Esophagus (tissue), 2 donors: Measurements from ENCODE around the gene TNIP1. TPM values are rescaled to one million over a fixed set of nuclear protein-coding genes. Genes with fewer than 3 reads are reported as not detected.
A peak's percentile ranks its signal among the peaks of the same experiment; 100 is the strongest.

Experiments used
- H3K27ac ChIP-seq, 2 donors: one replicate each; pipeline ENCODE4 v1.5.1; 2013; ENCODE audit warnings: low read depth in 2 of 2, mild to moderate bottlenecking in 2 of 2, inconsistent platforms in 1 of 2, low read length in 1 of 2, moderate library complexity in 1 of 2
- H3K27me3 ChIP-seq, 2 donors: one replicate each; pipeline ENCODE4 v1.6.1; 2013; ENCODE audit warnings: low read length in 2 of 2, control low read depth in 1 of 2, mild to moderate bottlenecking in 1 of 2; ENCODE audit not compliant: insufficient read depth in 2 of 2, control insufficient read depth in 1 of 2
- H3K36me3 ChIP-seq, 2 donors: one replicate each; pipeline ENCODE4 v1.6.1; 2013; ENCODE audit warnings: low read length in 1 of 2; ENCODE audit not compliant: control insufficient read depth in 2 of 2, insufficient read depth in 2 of 2
- H3K4me1 ChIP-seq, 2 donors: one replicate each; pipeline ENCODE4 v1.6.1; 2013; ENCODE audit warnings: low read length in 1 of 2; ENCODE audit not compliant: control insufficient read depth in 2 of 2, insufficient read depth in 2 of 2
- H3K4me3 ChIP-seq, 2 donors: one replicate each; pipeline ENCODE4 v1.5.1; 2013; ENCODE audit warnings: low read length in 2 of 2, mild to moderate bottlenecking in 2 of 2, low read depth in 1 of 2, moderate library complexity in 1 of 2
- H3K9me3 ChIP-seq, 2 donors: one replicate each; pipeline ENCODE4 v1.6.1; 2013; ENCODE audit warnings: mild to moderate bottlenecking in 2 of 2, low read depth in 1 of 2, low read length in 1 of 2, moderate library complexity in 1 of 2; ENCODE audit not compliant: control insufficient read depth in 2 of 2, insufficient read depth in 1 of 2
- WGBS, 2 donors: extraction: QIAGEN DNeasy Blood & Tissue Kit; methylation state at CpG; one replicate each; pipeline ENCODE4 v1.1.7; 2013; 5-methylcytosine and 5-hydroxymethylcytosine counted together
- polyA plus RNA-seq, 2 donors: library from polyadenylated mRNA; stranded (reverse); fragments of 200-250 nt; gene quantifications; one replicate each; pipeline ENCODE4 v1.2.3, GENCODE V29; 2013
- donor health status: healthy with polysubstance abuse.
- donor health status: Bipolar disorder and iron deficiency.

Gene TNIP1
- polyA plus RNA-seq, 2 donors = 68.3 to 140 TPM

GRCh38 chr5:151087486-151087885 is 6.7 kb upstream of the TNIP1 start:
- Histone ChIP-seq H3K9me3 (no peaks in the 10 kb centered on the region), H3K27me3 (no peaks in the 10 kb centered on the region), H3K27ac (no peak overlapping the region), H3K4me3 (no peak overlapping the region), H3K4me1 (peaks cover 0 to 13% of the 10 kb centered on the region in 2 donors), H3K36me3 (no peaks in the 10 kb centered on the region)
- 86% methylated on average over 7 of the region's 7 CpGs for WGBS, 2 donors

GRCh38 chr5:151086905-151087360 is 6.1 kb upstream of the TNIP1 start:
- Histone ChIP-seq H3K36me3 (no peaks in the 10 kb centered on the region), H3K4me3 (peak overlapping the region; percentile 17 to 24), H3K9me3 (no peaks in the 10 kb centered on the region), H3K27ac (peak overlapping the region in 1 of 2 donors; percentile 51), H3K27me3 (no peaks in the 10 kb centered on the region), H3K4me1 (peaks cover 0 to 13% of the 10 kb centered on the region in 2 donors)
- 52 to 53% methylated on average over 8 to 10 of the region's 10 CpGs for WGBS, 2 donors

GRCh38 chr5:151086192-151086869 is 5.5 kb upstream of the TNIP1 start:
- 65 to 73% methylated on average over 6 of the region's 6 CpGs for WGBS, 2 donors
- no peaks in the 10 kb centered on the region for H3K9me3 ChIP-seq

GRCh38 chr5:151085517-151086041 is 4.7 kb upstream of the TNIP1 start:
- H3K36me3 ChIP-seq = no peaks in the 10 kb centered on the region
- no peaks in the 10 kb centered on the region for H3K9me3 ChIP-seq
- H3K27ac ChIP-seq = peak overlapping the region; percentile 62 to 80
- 20 to 33% methylated on average over 9 of the region's 9 CpGs for WGBS, 2 donors
- no peaks in the 10 kb centered on the region for H3K27me3 ChIP-seq
- H3K4me3 ChIP-seq = peak overlapping the region in 1 of 2 donors; percentile 24
- peaks cover 0 to 13% of the 10 kb centered on the region in 2 donors for H3K4me1 ChIP-seq

More at GRCh38 chr5:151086192-151086869, 5.5 kb upstream of the TNIP1 start:
- H3K27me3 ChIP-seq = no peaks in the 10 kb centered on the region
- no peaks in the 10 kb centered on the region for H3K36me3 ChIP-seq
- peak overlapping the region; percentile 23 to 80 for H3K27ac ChIP-seq
- peaks cover 0 to 13% of the 10 kb centered on the region in 2 donors for H3K4me1 ChIP-seq
- peak overlapping the region; percentile 17 to 24 for H3K4me3 ChIP-seq

- H3K27ac ChIP-seq = no peak overlapping the region
- no peaks in the 10 kb centered on the region for H3K9me3 ChIP-seq
- peaks cover 0 to 13% of the 10 kb centered on the region in 2 donors for H3K4me1 ChIP-seq
- 92 to 93% methylated on average over 7 of the region's 7 CpGs for WGBS, 2 donors
- no peaks in the 10 kb centered on the region for H3K27me3 ChIP-seq
- no peaks in the 10 kb centered on the region for H3K36me3 ChIP-seq
- no peak overlapping the region for H3K4me3 ChIP-seq
These were observed 3.5 kb upstream of the TNIP1 start for GRCh38 chr5:151084363-151084762.

- H3K27ac ChIP-seq = peak overlapping the region; percentile 70 to 94
- H3K36me3 ChIP-seq = no peaks in the 10 kb centered on the region
- 48 to 52% methylated on average over 3 of the region's 3 CpGs for WGBS, 2 donors
- H3K4me3 ChIP-seq = peak overlapping the region in 1 of 2 donors; percentile 14
- no peaks in the 10 kb centered on the region for H3K9me3 ChIP-seq
- no peaks in the 10 kb centered on the region for H3K27me3 ChIP-seq
- H3K4me1 ChIP-seq = peaks cover 5 to 13% of the 10 kb centered on the region in 2 donors
These were observed 2.3 kb upstream of the TNIP1 start for GRCh38 chr5:151083081-151083676.

- H3K27me3 ChIP-seq = no peaks in the 10 kb centered on the region
- peaks cover 5 to 16% of the 10 kb centered on the region in 2 donors for H3K4me1 ChIP-seq
- H3K36me3 ChIP-seq = peaks cover 0 to 2% of the 10 kb centered on the region in 2 donors
- WGBS, 2 donors = 65 to 72% methylated on average over 6 of the region's 6 CpGs
- no peaks in the 10 kb centered on the region for H3K9me3 ChIP-seq
- peak overlapping the region; percentile 70 to 94 for H3K27ac ChIP-seq
- H3K4me3 ChIP-seq = peak overlapping the region in 1 of 2 donors; percentile 98
These were observed 1.6 kb upstream of the TNIP1 start for GRCh38 chr5:151082282-151082902.

- peaks cover 7 to 14% of the 10 kb centered on the region in 2 donors for H3K4me1 ChIP-seq
These were observed 822 bp upstream of the TNIP1 start for GRCh38 chr5:151081431-151082281.

More at GRCh38 chr5:151081431-151082281, 822 bp upstream of the TNIP1 start:
- H3K9me3 ChIP-seq = no peaks in the 10 kb centered on the region
- H3K36me3 ChIP-seq = peaks cover 0 to 3% of the 10 kb centered on the region in 2 donors
- H3K4me3 ChIP-seq = peak overlapping the region; percentile 90 to 98
- WGBS, 2 donors = 12 to 13% methylated on average over 15 of the region's 15 CpGs
- no peaks in the 10 kb centered on the region for H3K27me3 ChIP-seq
- peak overlapping the region; percentile 98 for H3K27ac ChIP-seq
